H9 (cell line): Measurements from ENCODE around the gene SNAI3. TPM values are rescaled to one million over a fixed set of nuclear protein-coding genes. Genes with fewer than 3 reads are reported as not detected.
A peak's percentile ranks its signal among the peaks of the same experiment; 100 is the strongest.

ENCODE experiments used
- DNase-seq: peaks from one replicate; pipeline ENCODE4 v3.0.0-alpha.2; 2017
- H2AFZ ChIP-seq: one replicate; pipeline ENCODE4 v1.6.1; 2013; ENCODE audit warnings: mild to moderate bottlenecking, low read length, control low read depth, moderate library complexity
- H2AK5ac ChIP-seq: 2 replicates; pipeline ENCODE4 v1.6.1; 2013; ENCODE audit warnings: low read length, control low read depth, mixed read lengths; ENCODE audit not compliant: insufficient read length
- H2BK120ac ChIP-seq: one replicate; pipeline ENCODE4 v1.6.1; 2013; ENCODE audit warnings: low read depth, mild to moderate bottlenecking, low read length, control low read depth, inconsistent platforms; ENCODE audit not compliant: poor library complexity, severe bottlenecking
- H2BK12ac ChIP-seq: 2 replicates; pipeline ENCODE4 v1.6.1; 2013; ENCODE audit warnings: low read length, control low read depth, mixed read lengths, low read depth; ENCODE audit not compliant: insufficient read length
- H2BK15ac ChIP-seq: 2 replicates; pipeline ENCODE4 v1.6.1; 2013; ENCODE audit warnings: low read depth, low read length, control low read depth
- H2BK20ac ChIP-seq: one replicate; pipeline ENCODE4 v1.6.1; 2013; ENCODE audit warnings: low read depth, mild to moderate bottlenecking, low read length, control low read depth, inconsistent platforms; ENCODE audit not compliant: poor library complexity, severe bottlenecking
- H2BK5ac ChIP-seq: 2 replicates; pipeline ENCODE4 v1.6.1; 2013; ENCODE audit warnings: low read length, control low read depth, mixed read lengths; ENCODE audit not compliant: insufficient read length
- H3K14ac ChIP-seq: 2 replicates; pipeline ENCODE4 v1.6.1; 2013; ENCODE audit warnings: low read length, control low read depth; ENCODE audit not compliant: insufficient read depth
- H3K18ac ChIP-seq: 2 replicates; pipeline ENCODE4 v1.6.1; 2013; ENCODE audit warnings: low read depth, mild to moderate bottlenecking, mixed read lengths, low read length, control low read depth; ENCODE audit not compliant: insufficient read length
- H3K23ac ChIP-seq: 2 replicates; pipeline ENCODE4 v1.6.1; 2013; ENCODE audit warnings: low read length, control low read depth, mixed read lengths, low read depth; ENCODE audit not compliant: insufficient read length
- H3K23me2 ChIP-seq: 2 replicates; pipeline ENCODE4 v1.6.1; 2013; ENCODE audit warnings: low read depth, mild to moderate bottlenecking, mixed read lengths, low read length, control low read depth; ENCODE audit not compliant: insufficient read length, poor library complexity, severe bottlenecking
- H3K27ac ChIP-seq: 2 replicates; pipeline ENCODE4 v1.5.1; 2013; ENCODE audit warnings: low read length, control low read depth, mixed read lengths, low read depth; ENCODE audit not compliant: insufficient read length
- H3K27me3 ChIP-seq: 2 replicates; pipeline ENCODE4 v1.6.1; 2013; ENCODE audit warnings: low read length, control low read depth, inconsistent platforms; ENCODE audit not compliant: insufficient read depth
- H3K4ac ChIP-seq: 2 replicates; pipeline ENCODE4 v1.6.1; 2013; ENCODE audit warnings: low read depth, mild to moderate bottlenecking, control low read depth, inconsistent platforms, low read length, moderate library complexity
- H3K4me1 ChIP-seq: 2 replicates; pipeline ENCODE4 v1.6.1; 2013; ENCODE audit warnings: low read length, control low read depth, inconsistent platforms; ENCODE audit not compliant: insufficient read depth
- H3K4me2 ChIP-seq: 2 replicates; pipeline ENCODE4 v1.6.1; 2013; ENCODE audit warnings: low read length, control low read depth, mixed read lengths; ENCODE audit not compliant: insufficient read length, insufficient read depth
- H3K56ac ChIP-seq: 2 replicates; pipeline ENCODE4 v1.6.1; 2013; ENCODE audit warnings: low read depth, mild to moderate bottlenecking, mixed read lengths, low read length, control low read depth; ENCODE audit not compliant: insufficient read length
- H3K79me1 ChIP-seq: 2 replicates; pipeline ENCODE4 v1.6.1; 2013; ENCODE audit warnings: low read depth, mild to moderate bottlenecking, moderate library complexity, low read length, control low read depth, inconsistent platforms; ENCODE audit not compliant: insufficient read depth, poor library complexity, severe bottlenecking
- H3K79me2 ChIP-seq: 2 replicates; pipeline ENCODE4 v1.6.1; 2013; ENCODE audit warnings: low read length, control low read depth, inconsistent platforms; ENCODE audit not compliant: insufficient read depth
- H3K9ac ChIP-seq: 2 replicates; pipeline ENCODE4 v1.6.1; 2013; ENCODE audit warnings: low read length, control low read depth, mixed read lengths; ENCODE audit not compliant: insufficient read length; ENCODE audit errors: extremely low read depth
- H3K9me3 ChIP-seq: one replicate; pipeline ENCODE4 v1.6.1; 2013; ENCODE audit warnings: low read depth, low read length, inconsistent platforms; ENCODE audit not compliant: control insufficient read depth
- H3T11ph ChIP-seq: one replicate; pipeline ENCODE4 v1.6.1; 2013; ENCODE audit warnings: mild to moderate bottlenecking, low read length, control low read depth, inconsistent platforms
- H4K20me1 ChIP-seq: one replicate; pipeline ENCODE4 v1.6.1; 2013; ENCODE audit not compliant: control insufficient read depth, insufficient read length, insufficient read depth
- H4K5ac ChIP-seq: 2 replicates; pipeline ENCODE4 v1.6.1; 2013; ENCODE audit warnings: low read depth, mild to moderate bottlenecking, mixed read lengths, low read length, control low read depth; ENCODE audit not compliant: insufficient read length
- H4K8ac ChIP-seq: replicated peaks from 2 replicates; pipeline ENCODE4 v1.6.1; 2013; ENCODE audit warnings: low read length, control low read depth, mixed read lengths, low read depth; ENCODE audit not compliant: insufficient read length
- H4K91ac ChIP-seq: 2 replicates; pipeline ENCODE4 v1.6.1; 2013; ENCODE audit warnings: low read depth, mild to moderate bottlenecking, moderate library complexity, mixed read lengths, low read length, control low read depth; ENCODE audit not compliant: insufficient read length
- H3K27ac Mint-ChIP-seq, 3 experiments: 2 replicates in 2 of 3; 3 replicates in 1 of 3; pipeline ENCODE4 v1.8.0; 2020 to 2021; ENCODE audit warnings: mixed read lengths in 3 of 3, mild to moderate bottlenecking in 1 of 3, moderate library complexity in 1 of 3
- H3K27me3 Mint-ChIP-seq: 2 replicates; pipeline ENCODE4 v1.8.0; 2021; ENCODE audit warnings: low read depth, mild to moderate bottlenecking, moderate library complexity, mixed read lengths
- H3K36me3 Mint-ChIP-seq, 3 experiments: 2 replicates in 2 of 3; 3 replicates in 1 of 3; pipeline ENCODE4 v1.8.0; 2020 to 2021; ENCODE audit warnings: low read depth in 3 of 3, mixed read lengths in 3 of 3; ENCODE audit not compliant: insufficient read depth in 1 of 3
- H3K4me1 Mint-ChIP-seq, 2 experiments: 2 replicates each; pipeline ENCODE4 v1.8.0; 2020; ENCODE audit warnings: mixed read lengths in 2 of 2
- H3K4me3 Mint-ChIP-seq, 2 experiments: 2 replicates in 1 of 2; 3 replicates in 1 of 2; pipeline ENCODE4 v1.8.0; 2020 to 2021; ENCODE audit warnings: mild to moderate bottlenecking in 2 of 2, mixed read lengths in 2 of 2, moderate library complexity in 1 of 2
- H3K9me3 Mint-ChIP-seq, 2 experiments: 2 replicates in 1 of 2; 3 replicates in 1 of 2; pipeline ENCODE4 v1.8.0; 2020; ENCODE audit warnings: mild to moderate bottlenecking in 2 of 2, mixed read lengths in 2 of 2, moderate library complexity in 1 of 2
- WGBS: extraction: QIAGEN DNeasy Blood & Tissue Kit; methylation state at CpG from one replicate; pipeline ENCODE4 v1.1.7; 2013; ENCODE audit warnings: missing lambda C conversion rate, low lambda C conversion rate, mixed read lengths; ENCODE audit not compliant: insufficient read length; ENCODE audit errors: extremely low coverage; 5-methylcytosine and 5-hydroxymethylcytosine counted together
- total RNA-seq: library from RNA; stranded (reverse); gene quantifications from 2 replicates; pipeline ENCODE4 v1.2.1, GENCODE V29; 2021
- TF ChIP-seq, protein P1 (sequence below): fragments of 200-600 bp; sonication (generic); conservative IDR thresholded peaks from 3 replicates; pipeline ENCODE4 v1.8.0; 2021; ENCODE audit warnings: antibody characterized with exemption, mild to moderate bottlenecking

Gene SNAI3
- total RNA-seq, 1 experiment from 2014 or later = 3.2 TPM

DNA sequence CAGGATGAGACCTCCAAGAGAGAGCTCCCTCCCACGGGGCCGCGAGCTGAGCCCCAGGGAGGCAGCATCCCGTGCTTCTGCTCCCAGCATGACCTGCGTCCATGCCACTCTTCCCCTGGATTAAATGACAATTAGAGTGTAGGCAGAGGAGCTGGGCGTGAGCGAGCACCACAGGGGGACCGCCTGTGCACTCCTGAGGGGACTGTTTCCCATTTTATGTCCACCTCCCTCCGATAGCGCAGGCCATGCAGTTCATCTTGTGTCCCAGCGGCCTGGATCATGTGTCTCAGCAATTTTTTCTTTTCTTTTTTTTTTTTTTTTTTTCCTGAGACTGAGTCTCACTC, 53.7 kb downstream of the SNAI3 start:
- no peaks in the 10 kb centered on the region for H3K79me2 ChIP-seq
- H3K56ac ChIP-seq = no peak overlapping the region
- H4K5ac ChIP-seq = no peak overlapping the region
- H3K36me3 Mint-ChIP-seq = peaks cover 8 to 38% (median 33%) of the 10 kb centered on the region in 3 experiments; a peak in 6 of 7 replicates
- H3K23ac ChIP-seq = no peak overlapping the region
- no peak overlapping the region for H3K9ac ChIP-seq
- no peaks in the 10 kb centered on the region for H3K27me3 ChIP-seq
- no peak overlapping the region for H3K4me2 ChIP-seq
- no peak overlapping the region for H2AK5ac ChIP-seq
- H3K9me3 Mint-ChIP-seq = no peaks in the 10 kb centered on the region; a peak in 1 of 5 replicates
- no peaks in the 10 kb centered on the region for H4K20me1 ChIP-seq
- H3K23me2 ChIP-seq = peaks cover 15% of the 10 kb centered on the region
- H2BK5ac ChIP-seq = no peak overlapping the region
- H3K27me3 Mint-ChIP-seq = peaks cover 13% of the 10 kb centered on the region
- no peak overlapping the region for H2BK120ac ChIP-seq
- no peak overlapping the region for H4K91ac ChIP-seq
- WGBS = no CpG with 5 or more reads among the region's 11 CpGs
- no peaks in the 10 kb centered on the region for H3K79me1 ChIP-seq
- H2BK20ac ChIP-seq = no peak overlapping the region
- peak overlapping the region in 1 of 3 experiments; percentile 51; a peak in 1 of 7 replicates for H3K27ac Mint-ChIP-seq
- no peaks in the 10 kb centered on the region for H3K9me3 ChIP-seq
- TF ChIP-seq, protein P1, sequence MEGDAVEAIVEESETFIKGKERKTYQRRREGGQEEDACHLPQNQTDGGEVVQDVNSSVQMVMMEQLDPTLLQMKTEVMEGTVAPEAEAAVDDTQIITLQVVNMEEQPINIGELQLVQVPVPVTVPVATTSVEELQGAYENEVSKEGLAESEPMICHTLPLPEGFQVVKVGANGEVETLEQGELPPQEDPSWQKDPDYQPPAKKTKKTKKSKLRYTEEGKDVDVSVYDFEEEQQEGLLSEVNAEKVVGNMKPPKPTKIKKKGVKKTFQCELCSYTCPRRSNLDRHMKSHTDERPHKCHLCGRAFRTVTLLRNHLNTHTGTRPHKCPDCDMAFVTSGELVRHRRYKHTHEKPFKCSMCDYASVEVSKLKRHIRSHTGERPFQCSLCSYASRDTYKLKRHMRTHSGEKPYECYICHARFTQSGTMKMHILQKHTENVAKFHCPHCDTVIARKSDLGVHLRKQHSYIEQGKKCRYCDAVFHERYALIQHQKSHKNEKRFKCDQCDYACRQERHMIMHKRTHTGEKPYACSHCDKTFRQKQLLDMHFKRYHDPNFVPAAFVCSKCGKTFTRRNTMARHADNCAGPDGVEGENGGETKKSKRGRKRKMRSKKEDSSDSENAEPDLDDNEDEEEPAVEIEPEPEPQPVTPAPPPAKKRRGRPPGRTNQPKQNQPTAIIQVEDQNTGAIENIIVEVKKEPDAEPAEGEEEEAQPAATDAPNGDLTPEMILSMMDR = no peak
- no peaks in the 10 kb centered on the region for H3K4me1 ChIP-seq
- H3K18ac ChIP-seq = no peak overlapping the region
- H3K4me1 Mint-ChIP-seq = peaks cover 4 to 27% of the 10 kb centered on the region in 2 experiments
- no peak overlapping the region for H4K8ac ChIP-seq
- H3T11ph ChIP-seq = no peak overlapping the region
- no peak overlapping the region for H3K4ac ChIP-seq
- H2BK15ac ChIP-seq = no peak overlapping the region
- H3K14ac ChIP-seq = no peak overlapping the region; the same call in 1 of the 2 replicates
- no peak overlapping the region for H2AFZ ChIP-seq
- no peak overlapping the region for H3K27ac ChIP-seq
- peak overlapping the region in 1 of 2 experiments; percentile 26; a peak in 2 of 5 replicates for H3K4me3 Mint-ChIP-seq
- no peak overlapping the region for H2BK12ac ChIP-seq
- DNase-seq = no peak
